ENCODE results near the gene OLIG2.

- no peak for TF ChIP-seq CTCF (IDR thresholded peaks at IDR 0.05)
- TF ChIP-seq EP300 (IDR thresholded peaks at IDR 0.05) = no peak
- no peak for TF ChIP-seq POLR2A (IDR thresholded peaks at IDR 0.05)
- TF ChIP-seq POLR2AphosphoS5 (IDR thresholded peaks at IDR 0.05) = no peak
Measured at GRCh38 chr21:33033094-33033951, 7.6 kb downstream of the OLIG2 start.
